ENCODE measurements around the gene CFAP119.
"Not testable (repeated sequence)": the region's sequence is repeated elsewhere in the genome, so short reads cannot be mapped to it uniquely, and the experiment has no call there.

Gene CFAP119

GRCh38 chr16:30761928-30762902 lies at the start of gene CFAP119, which contains the start of gene RNF40:
Gene CFAP119 (minus strand): TSS chr16:30762062. CDS start chr16:30761748, 314 bp downstream.
Gene RNF40 (plus strand): TSS chr16:30762322. CDS start chr16:30762546, 224 bp downstream.
- DNase-seq = peak; percentile 94

GRCh38 chr16:30809675-30810074 lies 47.8 kb upstream of the CFAP119 start:
- not testable (repeated sequence) for DNase-seq

- DNase-seq = not testable (repeated sequence)
Measured at GRCh38 chr16:30808890-30809426, 47.1 kb upstream of the CFAP119 start.

- no peak for DNase-seq
Measured at GRCh38 chr16:30808146-30808545, 46.3 kb upstream of the CFAP119 start.

- DNase-seq = peak; percentile 11
Measured at GRCh38 chr16:30805370-30806169, 43.7 kb upstream of the CFAP119 start.

GRCh38 chr16:30805056-30805369 lies 43.2 kb upstream of the CFAP119 start:
- DNase-seq = no peak

- no peak for DNase-seq
Measured at GRCh38 chr16:30802936-30803335, 41.1 kb upstream of the CFAP119 start.

GRCh38 chr16:30797670-30798309 lies 35.9 kb upstream of the CFAP119 start:
- no peak for DNase-seq

GRCh38 chr16:30794634-30795033 lies 32.8 kb upstream of the CFAP119 start:
- DNase-seq = no peak

- no peak for DNase-seq
Measured at GRCh38 chr16:30793508-30794069, 31.7 kb upstream of the CFAP119 start.

GRCh38 chr16:30787613-30788378 lies 25.9 kb upstream of the CFAP119 start:
- DNase-seq = no peak

GRCh38 chr16:30786936-30787612 lies 25.2 kb upstream of the CFAP119 start, which contains the start of gene ZNF629:
Gene ZNF629 (minus strand): TSS chr16:30787205. CDS start chr16:30784482, 2,723 bp downstream.
- no peak for DNase-seq

GRCh38 chr16:30786115-30786935 lies 24.5 kb upstream of the CFAP119 start:
- no peak for DNase-seq

- DNase-seq = no peak
Measured at GRCh38 chr16:30785126-30786106, 23.6 kb upstream of the CFAP119 start.

GRCh38 chr16:30784215-30784614 lies 22.4 kb upstream of the CFAP119 start:
- DNase-seq = no peak

- no peak for DNase-seq
Measured at GRCh38 chr16:30783280-30784109, 21.6 kb upstream of the CFAP119 start.

- DNase-seq = no peak
Measured at GRCh38 chr16:30782486-30783279, 20.8 kb upstream of the CFAP119 start.

Data from NCI-H524 treated with DMSO at 0.1 percent for 48 hours (cell line).